NCI-H1436 (cell line): Measurements from ENCODE around the gene TMEM40.
"Not testable (repeated sequence)": the region's sequence is repeated elsewhere in the genome, so short reads cannot be mapped to it uniquely, and the experiment has no call there.

Source experiments
- DNase-seq: peaks from one replicate; lab custom pipeline; 2025; lab: John Stamatoyannopoulos, UW

TMEM40 gene

GRCh38 chr3:12759097-12759679 is at the start of gene TMEM40:
TMEM40 (minus strand) TSS chr3:12759259; CDS start chr3:12749832, 9,427 bp downstream.
- DNase-seq, result no peak

- DNase-seq, result no peak
Measured at GRCh38 chr3:12808587-12808986, 49.5 kb upstream of the TMEM40 start.

GRCh38 chr3:12807601-12808359 is 48.7 kb upstream of the TMEM40 start:
- no peak for DNase-seq

GRCh38 chr3:12807066-12807465 is 48.0 kb upstream of the TMEM40 start:
- DNase-seq, result no peak

GRCh38 chr3:12803371-12803770 is 44.3 kb upstream of the TMEM40 start:
- no peak for DNase-seq

GRCh38 chr3:12799525-12800440 is 40.7 kb upstream of the TMEM40 start:
- DNase-seq, result no peak

- no peak for DNase-seq
Measured at GRCh38 chr3:12798559-12799179, 39.6 kb upstream of the TMEM40 start.

GRCh38 chr3:12797892-12798558 is 39.0 kb upstream of the TMEM40 start:
- DNase-seq, result no peak

- no peak for DNase-seq
Measured at GRCh38 chr3:12797124-12797891, 38.2 kb upstream of the TMEM40 start.

- DNase-seq, result peak; percentile 11
Measured at GRCh38 chr3:12796171-12797123, 37.4 kb upstream of the TMEM40 start, which contains the start of gene CAND2. CAND2 (plus strand) TSS chr3:12796680; CDS start chr3:12796721, 41 bp downstream.

- no peak for DNase-seq
Measured at GRCh38 chr3:12793701-12794100, 34.6 kb upstream of the TMEM40 start.

- DNase-seq, result no peak
Measured at GRCh38 chr3:12791430-12791829, 32.4 kb upstream of the TMEM40 start.

GRCh38 chr3:12787967-12788690 is 29.1 kb upstream of the TMEM40 start:
- not testable (repeated sequence) for DNase-seq

- peak; percentile 6 for DNase-seq
Measured at GRCh38 chr3:12787346-12787745, 28.3 kb upstream of the TMEM40 start.

GRCh38 chr3:12785096-12785495 is 26.0 kb upstream of the TMEM40 start:
- no peak for DNase-seq

- no peak for DNase-seq
Measured at GRCh38 chr3:12782172-12782815, 23.2 kb upstream of the TMEM40 start.

- no peak for DNase-seq
Measured at GRCh38 chr3:12780751-12781150, 21.7 kb upstream of the TMEM40 start.

- no peak for DNase-seq
Measured at GRCh38 chr3:12777171-12777570, 18.1 kb upstream of the TMEM40 start.
